HTERT RPE-1 (cell line): ENCODE measurements around the gene MRC1.

ENCODE experiments used
- in situ Hi-C: fragments of 300-500 bp; cut with MboI; formaldehyde crosslinking; loops from 4 replicates; pipeline ENCODE4 v1.14.3; 2020; ENCODE audit warnings: low sequenced_read_pairs

MRC1 gene

GRCh38 chr10:17842641-17843040 lies 33.5 kb downstream of the MRC1 start:
- in situ Hi-C loops = no loop called here

- in situ Hi-C loops = no loop called here
Observed at GRCh38 chr10:17847585-17848296, 38.6 kb downstream of the MRC1 start.

- in situ Hi-C loops = no loop called here
Observed at GRCh38 chr10:17848646-17849045, 39.5 kb downstream of the MRC1 start.

DNA sequence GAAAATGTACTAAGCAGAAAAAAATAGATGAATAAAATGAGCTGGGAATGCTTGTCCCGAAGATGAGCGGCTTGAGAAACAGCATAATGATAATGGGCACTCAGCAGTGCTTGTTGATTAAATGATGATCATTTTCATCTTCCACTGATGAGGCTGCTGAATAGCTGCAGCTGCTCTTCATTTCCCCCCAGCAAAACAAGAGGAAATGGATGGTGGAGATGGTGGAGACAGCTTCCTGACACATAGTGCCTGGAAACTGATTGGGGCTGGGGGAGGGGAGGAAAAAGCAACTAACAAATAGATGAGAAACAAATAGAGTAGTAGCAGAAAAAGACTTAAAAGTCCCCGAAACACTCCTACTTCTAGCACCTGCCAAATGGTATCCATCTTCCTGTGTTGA lies 41.4 kb downstream of the MRC1 start:
- in situ Hi-C loops = no loop called here

DNA sequence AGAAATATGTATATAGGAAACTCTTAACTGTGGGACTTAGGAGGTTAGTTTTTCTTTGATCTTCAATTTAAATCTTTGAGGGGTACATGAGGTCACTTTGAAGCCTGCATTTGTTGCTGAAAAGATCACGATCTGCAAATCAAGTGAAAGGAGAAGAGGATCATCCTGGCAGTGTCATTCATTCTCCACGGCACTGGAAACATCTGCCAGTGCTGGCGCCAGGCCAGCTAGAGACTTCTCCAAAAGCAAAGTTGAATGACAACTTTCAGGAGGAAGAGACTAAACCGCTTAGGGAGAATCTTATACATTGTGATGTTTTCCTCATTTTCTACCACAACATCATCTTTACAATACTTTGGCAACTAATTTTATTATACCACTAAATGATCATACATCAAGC lies 42.5 kb downstream of the MRC1 start:
- in situ Hi-C loops = no loop called here

- in situ Hi-C loops = no loop called here
Observed at GRCh38 chr10:17854044-17854652, 45.0 kb downstream of the MRC1 start.

- in situ Hi-C loops = no loop called here
Observed at GRCh38 chr10:17857040-17857439, 47.9 kb downstream of the MRC1 start.

GRCh38 chr10:17859492-17860156 lies 50.5 kb downstream of the MRC1 start:
- in situ Hi-C loops = no loop called here

DNA sequence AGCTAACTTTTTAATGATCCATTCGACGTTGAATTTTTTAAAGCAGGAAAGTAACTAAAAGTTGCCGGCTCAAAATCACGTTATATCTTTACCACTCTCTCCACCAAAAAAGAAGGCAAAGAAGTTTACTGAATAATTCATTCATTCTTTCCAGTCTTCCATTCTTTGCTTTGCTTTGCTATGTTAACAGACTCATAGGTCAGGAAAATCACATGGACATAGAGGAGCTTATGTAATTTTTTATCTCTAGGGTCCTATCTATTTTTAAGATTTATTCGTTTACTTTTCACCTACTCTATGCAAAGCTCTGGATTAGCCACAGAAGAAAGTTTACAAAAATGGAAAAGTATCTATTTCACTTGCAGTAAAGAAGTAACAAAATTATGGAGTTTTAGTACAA lies 52.6 kb downstream of the MRC1 start:
- in situ Hi-C loops = no loop called here

- in situ Hi-C loops = no loop called here
Observed at GRCh38 chr10:17865351-17865750, 56.2 kb downstream of the MRC1 start.

GRCh38 chr10:17866346-17866745 lies 57.2 kb downstream of the MRC1 start:
- in situ Hi-C loops = no loop called here

DNA sequence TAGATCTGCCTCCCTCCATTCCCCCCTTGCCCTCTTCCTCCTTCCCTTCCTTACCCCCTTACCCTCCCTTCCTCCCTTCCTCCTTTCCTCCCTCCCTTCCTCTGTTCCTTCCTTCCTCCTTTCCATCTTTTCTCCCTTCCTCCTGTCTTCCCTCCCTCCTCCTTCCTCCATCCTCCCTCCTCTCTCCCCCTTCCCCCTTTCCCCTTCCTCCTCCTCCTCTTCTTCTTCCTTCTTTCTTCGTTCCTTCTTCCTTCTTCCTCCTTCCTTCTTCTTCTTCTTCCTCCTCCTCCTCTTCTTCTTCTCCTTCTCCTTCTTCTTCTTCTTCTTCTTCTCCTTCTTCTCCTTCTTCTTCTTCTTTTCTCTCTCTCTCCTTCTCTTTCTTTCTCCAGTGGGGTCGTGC lies 57.9 kb downstream of the MRC1 start:
- in situ Hi-C loops = no loop called here

DNA sequence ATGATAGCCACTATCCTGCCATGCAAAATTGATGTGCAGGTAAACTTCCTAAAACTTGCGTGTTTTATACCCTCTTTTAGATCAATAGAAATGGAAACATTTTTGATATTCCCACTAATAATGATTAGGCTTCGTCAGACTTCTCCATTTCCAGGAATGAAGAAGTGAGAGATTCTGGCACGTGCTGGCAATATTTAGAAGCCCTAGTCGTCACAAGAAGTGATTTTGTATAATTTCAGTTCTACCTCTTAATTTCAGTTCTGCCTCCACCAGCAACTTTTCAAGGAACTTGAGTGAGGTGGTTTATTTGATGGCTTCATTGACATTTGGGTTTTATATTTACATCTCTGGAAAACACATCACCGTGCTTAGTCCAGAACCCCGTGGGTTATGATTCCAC lies 61.9 kb downstream of the MRC1 start:
- in situ Hi-C loops = no loop called here

GRCh38 chr10:17872191-17873091 lies 63.3 kb downstream of the MRC1 start:
- in situ Hi-C loops = no loop called here

- in situ Hi-C loops = no loop called here
Observed at GRCh38 chr10:17873946-17874345, 64.8 kb downstream of the MRC1 start.

DNA sequence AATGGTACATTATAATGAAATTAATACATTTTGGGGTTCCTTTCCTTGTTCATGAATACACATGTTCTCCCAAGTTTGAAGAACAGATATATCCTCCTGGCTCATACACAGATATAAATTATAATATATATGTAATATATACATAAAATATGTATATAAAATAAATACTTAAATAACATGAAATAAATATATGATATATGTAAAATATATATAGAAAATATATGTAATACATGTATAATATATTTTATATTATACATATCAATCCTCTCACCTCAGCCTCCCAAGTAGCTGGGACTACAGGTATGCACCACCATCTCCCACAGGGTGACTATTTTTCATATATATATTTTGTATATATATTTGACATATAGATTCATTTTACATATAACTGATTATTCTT lies 68.0 kb downstream of the MRC1 start:
- in situ Hi-C loops = no loop called here

DNA sequence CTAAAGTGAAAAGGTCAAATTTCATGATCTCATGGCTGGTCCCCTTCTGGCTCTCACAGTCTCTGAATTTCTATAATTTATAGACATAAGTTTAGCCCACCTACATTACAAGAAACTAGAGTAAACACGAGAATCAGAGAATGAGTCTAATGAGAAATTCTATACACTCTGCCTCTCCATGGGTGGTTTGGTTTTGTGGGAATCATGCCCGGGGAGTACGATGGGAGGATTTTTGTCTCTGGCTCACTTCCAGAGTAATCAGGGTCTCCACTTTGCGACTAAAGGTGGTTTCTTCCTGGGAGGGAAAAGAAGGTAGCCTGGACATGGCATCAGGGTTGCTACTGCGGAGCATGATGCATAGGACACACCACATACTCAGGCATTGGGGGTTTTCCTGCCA lies 69.7 kb downstream of the MRC1 start:
- in situ Hi-C loops = no loop called here

- in situ Hi-C loops = no loop called here
Observed at GRCh38 chr10:17880601-17881000, 71.5 kb downstream of the MRC1 start.

GRCh38 chr10:17882557-17882956 lies 73.4 kb downstream of the MRC1 start:
- in situ Hi-C loops = no loop called here

DNA sequence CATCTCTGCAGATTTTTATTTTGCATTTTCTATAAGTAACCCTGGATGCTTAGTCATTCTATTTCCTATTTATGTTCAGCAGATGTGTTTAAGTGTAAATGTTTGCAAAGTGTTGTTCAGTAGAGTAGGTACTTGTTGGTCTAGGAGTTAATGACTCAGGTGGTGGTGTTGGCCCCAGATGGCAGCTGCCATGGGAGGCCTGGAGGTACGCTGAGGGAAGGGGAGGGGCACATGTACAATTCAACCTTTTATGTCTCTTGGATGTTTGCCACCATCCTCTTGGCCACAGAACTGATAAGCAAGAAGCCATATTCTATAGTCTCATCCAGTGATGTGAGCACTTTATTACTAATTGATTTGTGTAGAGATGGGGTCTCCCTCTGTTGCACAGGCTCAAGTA lies 74.5 kb downstream of the MRC1 start:
- in situ Hi-C loops = no loop called here

DNA sequence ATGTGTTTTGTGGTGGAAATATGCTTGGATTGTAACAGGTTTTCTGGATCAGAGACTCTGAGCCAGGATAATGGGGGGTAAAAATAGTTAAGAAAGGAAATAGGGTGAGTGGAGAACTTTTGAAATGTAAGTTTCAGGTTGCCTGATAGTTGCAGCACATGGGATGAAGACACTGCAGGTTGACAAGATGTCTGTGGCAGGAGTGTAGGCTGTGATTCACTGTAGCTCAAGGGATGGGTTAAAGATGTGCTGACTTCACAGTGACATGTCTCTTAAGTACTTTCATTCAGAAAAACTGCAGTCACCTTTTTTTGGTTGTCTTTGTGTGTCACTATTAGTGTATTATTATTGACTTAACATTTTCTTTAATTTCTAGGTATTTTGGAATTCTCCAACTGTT lies 79.0 kb downstream of the MRC1 start:
- in situ Hi-C loops = no loop called here
